GM23248 (cell line): Measurements from ENCODE around the gene FGF2. TPM values are rescaled to one million over a fixed set of nuclear protein-coding genes. Genes with fewer than 3 reads are reported as not detected.

Experiments
- DNase-seq: peaks from one replicate; pipeline ENCODE4 v3.0.0-alpha.2; 2015
- H2AFZ ChIP-seq: fragments of 200-600 bp; sonication (generic); 2 replicates; pipeline ENCODE4 v1.6.1; 2016; ENCODE audit warnings: antibody characterized with exemption
- H3F3A ChIP-seq: fragments of 200-600 bp; sonication (generic); 2 replicates; pipeline ENCODE4 v1.6.1; 2016; ENCODE audit warnings: mild to moderate bottlenecking, antibody characterized with exemption, mixed run types; ENCODE audit not compliant: insufficient read depth
- H3K27ac ChIP-seq: fragments of 200-600 bp; sonication (generic); 2 replicates; pipeline ENCODE4 v1.5.1; 2016; ENCODE audit warnings: mild to moderate bottlenecking
- H3K27me3 ChIP-seq: fragments of 200-600 bp; sonication (generic); replicated peaks from 2 replicates; pipeline ENCODE4 v1.6.1; 2016; ENCODE audit warnings: mild to moderate bottlenecking; ENCODE audit not compliant: insufficient read depth
- H3K36me3 ChIP-seq: fragments of 200-600 bp; sonication (generic); 2 replicates; pipeline ENCODE4 v1.6.1; 2016; ENCODE audit warnings: low read depth, mild to moderate bottlenecking
- H3K4me1 ChIP-seq: fragments of 200-600 bp; sonication (generic); 2 replicates; pipeline ENCODE4 v1.6.1; 2016; ENCODE audit warnings: mild to moderate bottlenecking; ENCODE audit not compliant: insufficient read depth
- H3K4me2 ChIP-seq: fragments of 200-600 bp; sonication (generic); one replicate; pipeline ENCODE4 v1.6.1; 2016; ENCODE audit warnings: mild to moderate bottlenecking; ENCODE audit not compliant: unreplicated experiment
- H3K4me3 ChIP-seq: fragments of 200-600 bp; sonication (generic); 2 replicates; pipeline ENCODE4 v1.5.1; 2016; ENCODE audit warnings: mild to moderate bottlenecking
- H3K79me2 ChIP-seq: fragments of 200-600 bp; sonication (generic); 2 replicates; pipeline ENCODE4 v1.6.1; 2016; ENCODE audit warnings: mild to moderate bottlenecking; ENCODE audit not compliant: insufficient read depth
- H3K9ac ChIP-seq: fragments of 200-600 bp; sonication (generic); 2 replicates; pipeline ENCODE4 v1.6.1; 2016; ENCODE audit warnings: mild to moderate bottlenecking
- H3K9me2 ChIP-seq: fragments of 200-600 bp; sonication (generic); 2 replicates; pipeline ENCODE4 v1.6.1; 2016; ENCODE audit warnings: mixed run types, mild to moderate bottlenecking, moderate library complexity; ENCODE audit not compliant: insufficient read depth
- H3K9me3 ChIP-seq: fragments of 200-600 bp; sonication (generic); one replicate; pipeline ENCODE4 v1.6.1; 2017; ENCODE audit warnings: low read depth
- H4K20me1 ChIP-seq: fragments of 200-600 bp; sonication (generic); 2 replicates; pipeline ENCODE4 v1.6.0; 2016; ENCODE audit not compliant: insufficient read depth
- EZH2 ChIP-seq: fragments of 200-600 bp; sonication (generic); IDR thresholded peaks from 2 replicates; pipeline ENCODE4 v1.6.1; 2018; ENCODE audit warnings: antibody characterized with exemption, mild to moderate bottlenecking; ENCODE audit not compliant: insufficient read depth, poor library complexity, severe bottlenecking
- EZH2phosphoT487 ChIP-seq: fragments of 200-600 bp; sonication (generic); IDR thresholded peaks from 2 replicates; pipeline ENCODE4 v1.6.1; 2018; ENCODE audit warnings: antibody characterized with exemption, moderate library complexity, mild to moderate bottlenecking, low read depth; ENCODE audit not compliant: insufficient read depth
- WGBS, 2 experiments: methylation state at CpG; one replicate each; pipeline ENCODE4 v1.1.6; 2015 to 2017; ENCODE audit warnings: low lambda C conversion rate in 2 of 2, low coverage in 1 of 2; ENCODE audit errors: missing lambda C conversion rate in 2 of 2; 5-methylcytosine and 5-hydroxymethylcytosine counted together
- in situ Hi-C: fragments of 300-500 bp; cut with MboI; formaldehyde crosslinking; loops from 2 replicates; pipeline ENCODE4 v1.15.0; 2020
- polyA plus RNA-seq: library from polyadenylated mRNA; unstranded; fragments of >200 nt; fragmentation: Nextera tagmentation; extraction: Ambion mirVana; gene quantifications from 2 replicates; pipeline ENCODE4 v1.2.1, GENCODE V29; 2016
- total RNA-seq: library from RNA; depleted of rRNA; stranded (reverse); fragments of >200 nt; shearing (Covaris generic); gene quantifications from 2 replicates; pipeline ENCODE4 v1.2.3, GENCODE V29; 2014

FGF2 gene
- total and polyA plus RNA-seq, 2 experiments from 2014 or later: 36.9 to 306 TPM

- Histone ChIP-seq H3K79me2 (no peaks in the 10 kb centered on the region), H3K27ac (no peak overlapping the region; the same call in 1 of the 2 replicates), H3K9me3 (no peaks in the 10 kb centered on the region), H3K27me3 (no peaks in the 10 kb centered on the region), H3K9ac (no peak overlapping the region), H3K4me3 (no peak overlapping the region), H3F3A (peaks cover 96% of the 10 kb centered on the region), H4K20me1 (no peaks in the 10 kb centered on the region), H3K4me1 (0 out of 2 replicates have a peak, but pooled peaks cover 9% of the 10 kb centered on the region), H3K9me2 (no peaks in the 10 kb centered on the region), H3K4me2 (no peak overlapping the region), H3K36me3 (no peaks in the 10 kb centered on the region), H2AFZ (no peak overlapping the region)
- DNase-seq: peak; percentile 44
- TF ChIP-seq EZH2 (no peak), EZH2phosphoT487 (no peak)
- in situ Hi-C loops: no loop called here
- WGBS, 2 experiments: 82 to 89% methylated on average over 7 of the region's 7 CpGs
These were observed 80.3 kb downstream of the FGF2 start for GRCh38 chr4:122906859-122907305.

- no peaks in the 10 kb centered on the region for H4K20me1 ChIP-seq
- H3K79me2 ChIP-seq: peaks cover 7% of the 10 kb centered on the region; the same call in 1 of the 2 replicates
- in situ Hi-C loops: no loop called here
- H3K4me3 ChIP-seq: no peak overlapping the region
- no peaks in the 10 kb centered on the region for H3K9me3 ChIP-seq
- no peak overlapping the region for H2AFZ ChIP-seq
- no peak overlapping the region for H3K9ac ChIP-seq
- H3K27me3 ChIP-seq: no peaks in the 10 kb centered on the region
- no peaks in the 10 kb centered on the region for H3K36me3 ChIP-seq
- no peak overlapping the region for H3K4me2 ChIP-seq
- peak overlapping the region; percentile 35; the same call in 1 of the 2 replicates for H3K27ac ChIP-seq
- H3K9me2 ChIP-seq: no peaks in the 10 kb centered on the region
- WGBS, 2 experiments: 97 to 100% methylated on average over 1 of the region's 1 CpG
- peaks cover 93% of the 10 kb centered on the region for H3F3A ChIP-seq
- DNase-seq: no peak
- H3K4me1 ChIP-seq: peaks cover 19% of the 10 kb centered on the region
- TF ChIP-seq EZH2phosphoT487 (no peak), EZH2 (no peak)
These were observed 81.6 kb downstream of the FGF2 start for GRCh38 chr4:122908223-122908622.

- Histone ChIP-seq H3K9me2 (no peaks in the 10 kb centered on the region), H4K20me1 (no peaks in the 10 kb centered on the region), H3K4me3 (no peak overlapping the region), H2AFZ (no peak overlapping the region), H3K36me3 (no peaks in the 10 kb centered on the region), H3K9ac (no peak overlapping the region), H3K4me2 (no peak overlapping the region), H3F3A (peaks cover 95% of the 10 kb centered on the region), H3K9me3 (no peaks in the 10 kb centered on the region), H3K27ac (peak overlapping the region; percentile 35), H3K4me1 (peaks cover 34% of the 10 kb centered on the region), H3K27me3 (no peaks in the 10 kb centered on the region), H3K79me2 (peaks cover 10% of the 10 kb centered on the region; the same call in 1 of the 2 replicates)
- 83 to 93% methylated on average over 2 of the region's 2 CpGs for WGBS, 2 experiments
- in situ Hi-C loops: loop anchor here (10.0 kb wide), 1 partner anchor 155 kb away; no protein-coding TSS in a partner anchor
- no peak for TF ChIP-seq EZH2phosphoT487
- TF ChIP-seq EZH2: no peak
- no peak for DNase-seq
These were observed 83.1 kb downstream of the FGF2 start for GRCh38 chr4:122909683-122910082.

GRCh38 chr4:122911588-122911987, 85.0 kb downstream of the FGF2 start:
- 96 to 100% methylated on average over 1 of the region's 1 CpG for WGBS, 2 experiments
- in situ Hi-C loops: loop anchor here (10.0 kb wide), 1 partner anchor 157 kb away; no protein-coding TSS in a partner anchor
- TF ChIP-seq EZH2phosphoT487 (no peak), EZH2 (no peak)
- Histone ChIP-seq H3K79me2 (peaks cover 10% of the 10 kb centered on the region; the same call in 1 of the 2 replicates), H3K9me3 (no peaks in the 10 kb centered on the region), H3K36me3 (no peaks in the 10 kb centered on the region), H3K27me3 (no peaks in the 10 kb centered on the region), H3K27ac (peak overlapping the region; percentile 9; the same call in 1 of the 2 replicates), H4K20me1 (no peaks in the 10 kb centered on the region), H3K9me2 (no peaks in the 10 kb centered on the region), H3F3A (peaks cover 89% of the 10 kb centered on the region), H3K4me2 (no peak overlapping the region), H2AFZ (no peak overlapping the region), H3K4me3 (no peak overlapping the region), H3K4me1 (peaks cover 39% of the 10 kb centered on the region), H3K9ac (no peak overlapping the region)
- DNase-seq: no peak
